ENCODE results near the gene HSD11B1L.
A peak's percentile ranks its signal among the peaks of the same experiment; 100 is the strongest.
"Not testable (repeated sequence)": the region's sequence is repeated elsewhere in the genome, so short reads cannot be mapped to it uniquely, and the experiment has no call there.

The HSD11B1L gene

DNA sequence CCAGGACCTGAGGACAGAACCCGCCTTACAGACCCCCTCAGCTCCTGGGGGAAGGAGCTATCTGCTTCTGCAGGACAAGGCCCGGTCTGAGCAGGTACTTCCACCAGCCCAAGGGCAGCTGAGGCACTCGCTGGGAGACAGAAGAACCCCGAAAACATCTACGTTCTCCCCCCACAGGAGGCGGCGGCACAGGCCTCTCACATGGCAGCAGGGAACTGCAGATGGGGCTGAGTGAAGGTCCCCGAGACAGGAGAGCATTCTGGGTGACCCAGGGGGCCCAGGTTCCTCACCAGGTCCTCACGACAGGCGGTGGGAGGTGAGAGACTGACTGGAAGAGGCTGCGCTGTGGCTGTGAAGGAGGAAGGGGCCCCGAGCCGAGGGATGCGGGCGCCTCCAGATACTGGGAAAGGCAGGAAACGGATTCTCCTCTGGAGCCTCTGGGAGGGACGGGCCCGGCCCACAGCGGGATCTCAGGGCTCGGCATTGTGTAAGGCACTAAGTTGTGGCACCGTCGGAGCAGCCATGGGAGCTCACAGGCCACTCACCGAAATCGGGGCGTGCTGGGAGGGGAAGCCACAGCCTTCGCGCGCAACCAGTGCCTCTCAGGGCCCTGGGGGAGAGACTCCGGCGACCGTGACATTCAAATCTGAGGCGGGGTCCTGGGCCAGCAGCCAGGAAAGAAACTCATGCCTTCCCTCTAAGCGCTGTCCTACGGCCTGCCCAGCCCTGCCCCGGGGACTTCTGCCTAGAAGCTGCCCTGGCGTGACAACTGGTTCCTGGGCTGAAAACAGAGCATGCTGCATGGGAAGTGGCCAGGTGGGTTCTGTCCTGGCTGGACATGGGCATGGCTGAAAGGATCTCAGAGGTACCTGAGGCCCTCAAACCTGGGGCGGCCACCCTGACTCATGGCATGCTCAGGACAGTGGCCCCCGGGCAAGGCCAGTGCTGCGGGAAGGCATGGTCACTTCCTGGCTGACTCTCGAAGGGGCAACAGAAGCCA lies 23.3 kb downstream of the HSD11B1L start:
- no peak for DNase-seq

DNA sequence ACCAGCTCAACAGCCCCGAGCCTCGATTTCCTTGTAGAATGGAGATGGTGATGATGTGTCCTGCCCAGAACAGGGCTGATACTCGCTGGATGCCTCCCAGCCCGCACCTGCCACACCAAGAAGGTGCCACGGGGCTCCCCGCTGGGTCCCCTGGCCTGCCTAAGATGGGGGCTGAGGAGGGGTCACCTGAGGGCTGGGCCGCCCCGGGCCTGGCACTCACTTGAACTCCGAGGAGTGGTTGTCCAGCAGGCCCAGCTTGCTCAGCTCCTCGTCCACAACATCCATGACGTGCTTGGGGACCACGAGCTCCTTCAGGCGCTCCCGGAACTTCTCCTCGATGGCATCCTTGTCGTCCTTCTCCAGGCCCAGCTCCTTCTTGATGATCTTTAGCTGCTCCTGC lies 24.7 kb downstream of the HSD11B1L start:
- DNase-seq, result no peak

DNA sequence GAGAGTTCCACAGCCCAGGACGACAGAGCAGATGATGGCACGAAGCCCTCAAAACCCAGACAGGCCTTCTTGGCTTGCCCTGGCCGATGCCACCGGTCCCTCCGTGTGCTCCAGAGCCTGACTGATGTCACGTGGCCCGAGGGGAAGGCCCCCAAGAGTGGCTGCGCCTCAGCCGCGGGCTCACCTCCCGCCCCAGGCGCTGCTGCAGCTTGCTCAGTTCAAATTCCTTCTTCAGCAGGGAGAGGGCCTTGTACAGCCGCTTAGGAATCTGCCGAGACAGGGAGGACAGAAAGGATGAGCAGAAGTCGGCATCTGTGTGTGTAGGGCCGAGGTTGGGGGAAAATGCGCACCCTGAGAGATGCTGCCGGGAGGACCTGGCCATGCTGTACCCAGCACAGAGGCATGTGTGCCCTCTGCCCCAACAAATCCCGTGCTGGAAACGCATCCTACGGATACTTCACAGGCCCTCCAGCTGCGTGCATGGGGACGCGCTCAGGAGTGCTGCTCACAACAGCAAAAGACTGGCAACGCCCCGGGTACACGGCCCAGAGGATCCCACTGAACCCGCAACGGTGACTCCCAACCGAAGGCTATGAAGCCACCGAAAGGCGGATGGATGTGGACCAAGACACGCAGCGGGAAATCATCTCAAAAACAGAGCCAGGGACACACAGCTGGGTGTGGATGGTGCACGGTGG lies 26.2 kb downstream of the HSD11B1L start:
- no peak for DNase-seq

DNA sequence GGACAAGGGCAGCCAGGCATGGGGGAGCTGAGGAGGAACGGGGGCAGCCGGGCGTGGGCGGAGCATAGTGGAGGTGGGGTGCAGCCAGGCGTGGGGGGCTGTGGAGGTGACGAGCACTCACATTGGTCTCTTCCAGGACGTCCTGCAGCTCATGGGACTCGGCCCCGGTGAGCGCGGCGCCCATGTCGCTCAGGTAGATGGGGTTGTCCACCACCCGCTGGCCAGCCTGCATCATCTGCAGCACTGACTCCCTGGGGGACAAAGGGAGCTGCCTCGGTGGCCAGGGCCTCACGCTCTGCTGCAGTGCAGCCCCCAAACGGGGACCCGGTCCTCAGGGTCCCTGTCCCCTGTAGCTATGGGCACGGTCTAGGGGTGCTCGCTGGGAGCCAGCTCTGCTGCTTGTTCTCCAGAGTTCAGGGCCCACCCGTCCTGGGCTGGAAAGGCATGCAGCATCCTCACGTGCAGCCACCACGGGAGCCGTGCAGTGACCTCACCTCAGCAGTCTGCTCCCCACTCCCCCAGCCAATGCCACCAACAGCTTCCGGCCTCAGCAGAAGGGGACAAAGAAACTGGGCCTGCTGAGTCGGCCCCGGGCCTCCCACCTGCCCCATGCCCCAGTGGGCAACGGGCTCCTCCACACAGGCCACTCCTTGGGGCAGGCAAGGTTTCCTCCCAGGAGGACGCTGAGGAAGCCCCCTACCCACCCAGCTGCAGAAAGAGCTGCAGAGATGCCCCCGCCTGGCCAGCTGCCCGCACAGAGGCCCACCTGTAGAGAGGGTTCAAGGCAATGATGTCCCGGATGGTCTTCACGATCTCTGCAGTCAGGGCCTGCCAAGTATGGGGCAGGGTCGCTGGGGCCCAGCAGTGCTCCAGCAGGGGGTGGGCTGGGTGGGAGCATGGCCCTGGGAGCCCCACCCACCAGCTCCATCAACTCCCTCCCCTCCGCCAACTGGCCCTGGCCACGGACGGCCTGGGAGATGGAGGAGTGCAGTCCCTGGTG lies 27.0 kb downstream of the HSD11B1L start:
- no peak for DNase-seq

DNA sequence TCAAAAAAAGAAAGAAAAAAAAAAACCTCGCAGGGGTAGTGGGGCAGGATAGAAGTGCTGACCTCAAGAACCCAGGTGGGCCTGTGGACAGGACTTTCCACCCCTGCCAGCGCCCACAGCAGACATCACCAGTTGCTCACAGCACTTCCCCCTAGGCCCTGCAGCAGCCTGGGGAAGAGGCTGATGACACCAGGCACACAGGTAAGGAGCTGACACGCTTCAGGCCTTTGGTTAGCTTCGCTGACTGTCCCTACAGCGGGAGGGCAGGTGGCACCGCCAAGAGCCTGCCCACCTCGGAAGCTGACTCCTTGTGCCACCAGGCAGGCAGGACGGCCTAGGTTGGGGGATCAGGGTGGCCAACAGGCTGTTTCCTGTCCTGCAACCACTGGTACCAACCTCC lies 30.2 kb downstream of the HSD11B1L start:
- DNase-seq, result no peak

DNA sequence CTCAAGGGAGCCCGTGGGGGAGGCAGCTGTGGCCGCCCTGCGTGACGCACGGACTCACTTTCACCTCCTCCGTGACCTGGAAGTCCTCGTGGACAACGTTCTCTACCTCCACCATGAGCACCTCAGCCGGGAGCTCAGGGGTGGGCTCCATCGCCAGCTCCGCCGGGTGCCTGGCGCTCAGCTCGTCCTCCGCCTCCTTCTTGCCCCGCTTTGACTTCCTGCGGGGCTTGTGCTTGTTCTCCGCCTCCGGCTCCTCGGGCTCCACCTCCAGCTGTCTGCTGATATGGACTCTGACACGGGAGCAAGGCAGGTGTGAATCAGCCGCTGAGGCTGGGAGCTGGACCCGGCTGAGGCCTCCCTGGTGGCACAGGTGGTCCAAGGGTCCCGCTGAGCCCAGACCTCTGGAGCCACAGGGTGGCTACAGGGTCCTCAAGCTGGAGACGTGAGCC lies 30.9 kb downstream of the HSD11B1L start:
- DNase-seq, result no peak

DNA sequence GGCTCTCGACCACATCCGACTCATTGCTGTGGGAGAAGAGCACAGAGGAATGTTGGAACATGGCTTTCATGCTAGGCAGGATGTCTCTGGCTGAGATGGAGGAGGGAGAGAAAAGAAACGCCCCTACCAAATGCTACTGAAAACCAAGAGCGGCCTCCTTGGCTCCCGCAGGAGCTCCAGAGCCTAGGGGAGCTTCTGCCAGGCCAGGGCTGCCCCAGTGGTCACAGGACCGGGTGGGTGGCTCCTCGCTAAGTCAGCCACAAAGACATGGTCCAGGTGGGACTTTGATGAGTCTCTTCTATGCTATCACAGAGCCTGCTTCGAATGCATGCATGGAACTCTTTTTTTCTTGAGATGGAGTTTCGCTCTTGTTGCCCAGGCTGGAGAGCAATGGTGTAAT lies 32.4 kb downstream of the HSD11B1L start:
- no peak for DNase-seq

DNA sequence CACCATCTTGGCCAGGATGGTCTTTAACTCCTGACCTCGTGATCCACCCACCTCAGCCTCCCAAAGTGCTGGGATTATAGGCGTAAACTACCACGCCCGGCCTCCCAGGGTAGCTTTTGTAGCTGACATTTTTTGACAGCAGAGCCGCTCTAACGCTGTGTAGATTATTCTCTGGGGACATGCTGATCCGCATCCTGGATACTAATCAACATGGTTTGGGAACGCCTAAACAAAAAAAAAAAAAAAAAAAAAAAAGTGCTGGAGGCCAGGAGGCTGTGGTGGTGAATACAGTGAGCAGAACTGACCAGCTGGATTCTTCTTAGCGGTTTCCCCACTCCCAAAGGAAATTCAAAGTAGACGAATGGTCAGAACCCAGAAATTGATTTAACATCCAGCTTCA lies 34.0 kb downstream of the HSD11B1L start:
- DNase-seq, result no peak

DNA sequence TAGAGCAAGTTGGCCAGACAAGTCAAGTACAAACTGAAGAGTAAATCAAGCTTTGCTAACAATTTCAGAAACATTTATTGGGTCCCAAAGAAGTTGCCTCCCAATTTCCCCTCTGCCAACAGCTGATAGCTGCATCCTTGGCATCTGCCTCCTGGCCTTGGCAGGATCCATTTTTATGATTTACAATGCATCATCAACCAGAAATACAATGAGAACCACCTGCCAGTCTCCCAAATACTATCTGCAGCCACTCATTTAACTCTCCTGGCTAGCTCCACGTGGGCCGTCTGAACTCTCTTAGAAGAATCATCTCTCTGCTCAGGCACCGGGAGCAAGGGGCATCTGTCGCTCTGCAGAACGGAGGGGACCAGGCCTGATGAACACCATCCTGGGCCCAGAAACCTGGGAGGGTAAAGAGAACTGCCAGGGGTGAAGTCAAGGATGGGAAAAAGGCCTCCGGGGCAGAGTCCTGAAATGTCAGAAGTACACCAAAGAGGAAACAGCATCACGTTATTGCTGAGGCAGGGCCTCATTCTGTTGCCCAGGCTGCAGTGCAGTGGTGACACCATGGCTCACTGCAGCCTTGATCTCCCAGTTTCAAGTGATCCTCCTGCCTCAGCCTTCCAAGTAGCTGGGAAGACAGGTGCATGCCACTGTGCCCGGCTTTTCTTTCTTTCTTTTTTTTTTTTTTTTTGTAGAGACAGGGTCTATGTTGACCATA lies 36.5 kb downstream of the HSD11B1L start:
- no peak for DNase-seq

DNA sequence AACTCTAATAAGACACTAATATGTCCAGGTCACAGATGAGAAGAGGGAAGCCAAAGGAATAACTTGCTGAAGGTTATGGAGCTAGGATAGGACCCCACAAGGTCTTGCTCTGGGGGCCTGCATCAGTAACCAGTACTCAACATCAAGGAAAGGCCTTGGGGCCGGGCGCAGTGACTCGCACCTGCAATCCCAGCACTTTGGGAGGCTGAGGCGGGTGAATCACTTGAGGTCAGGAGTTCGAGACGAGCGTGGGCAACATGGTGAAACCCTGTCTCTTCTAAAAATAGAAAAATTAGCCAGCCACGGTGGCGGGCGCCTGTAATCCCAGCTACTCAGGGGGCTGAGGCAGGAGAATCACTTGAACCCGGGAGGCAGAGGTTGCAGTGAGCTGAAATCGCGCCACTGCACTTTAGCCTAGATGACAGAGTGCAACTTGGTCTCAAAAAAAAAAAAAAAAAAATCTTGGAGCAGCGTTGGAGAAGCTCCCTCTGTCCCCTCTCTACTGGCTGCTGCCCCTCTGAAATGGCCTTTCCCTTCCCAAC lies 37.3 kb downstream of the HSD11B1L start:
- DNase-seq, result no peak

DNA sequence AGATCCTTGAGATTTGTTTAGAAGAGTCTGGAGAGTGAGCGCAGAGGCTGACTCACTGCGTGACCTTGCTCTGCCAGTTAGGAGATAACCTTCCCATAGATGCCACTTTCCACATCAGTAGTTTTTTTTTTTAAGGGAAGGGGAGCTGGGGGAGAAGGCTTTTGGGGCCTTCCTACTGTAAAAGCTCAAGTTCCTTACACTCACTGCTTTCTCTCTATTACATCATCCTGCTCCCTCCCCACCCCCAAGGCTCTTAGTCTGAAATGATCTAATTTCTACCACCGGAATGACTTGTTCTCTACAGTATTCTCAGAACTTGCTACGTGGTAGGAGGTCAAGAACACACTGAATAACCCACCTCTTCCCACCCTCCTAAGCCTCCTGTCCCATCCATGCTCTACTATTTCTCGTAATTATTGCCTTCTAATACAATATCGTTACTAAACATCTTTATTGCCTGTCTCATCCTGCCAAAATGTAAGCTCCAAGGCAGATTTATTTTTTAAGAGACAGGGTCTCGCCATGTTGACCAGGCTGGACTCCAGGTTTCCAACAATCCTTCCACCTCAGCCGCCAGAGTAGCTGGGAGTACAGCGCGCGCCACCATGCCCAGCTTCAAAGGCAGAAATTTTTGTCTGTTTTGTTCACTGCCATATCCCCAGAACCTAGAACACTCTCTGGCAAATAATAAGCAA lies 37.9 kb downstream of the HSD11B1L start:
- no peak for DNase-seq

DNA sequence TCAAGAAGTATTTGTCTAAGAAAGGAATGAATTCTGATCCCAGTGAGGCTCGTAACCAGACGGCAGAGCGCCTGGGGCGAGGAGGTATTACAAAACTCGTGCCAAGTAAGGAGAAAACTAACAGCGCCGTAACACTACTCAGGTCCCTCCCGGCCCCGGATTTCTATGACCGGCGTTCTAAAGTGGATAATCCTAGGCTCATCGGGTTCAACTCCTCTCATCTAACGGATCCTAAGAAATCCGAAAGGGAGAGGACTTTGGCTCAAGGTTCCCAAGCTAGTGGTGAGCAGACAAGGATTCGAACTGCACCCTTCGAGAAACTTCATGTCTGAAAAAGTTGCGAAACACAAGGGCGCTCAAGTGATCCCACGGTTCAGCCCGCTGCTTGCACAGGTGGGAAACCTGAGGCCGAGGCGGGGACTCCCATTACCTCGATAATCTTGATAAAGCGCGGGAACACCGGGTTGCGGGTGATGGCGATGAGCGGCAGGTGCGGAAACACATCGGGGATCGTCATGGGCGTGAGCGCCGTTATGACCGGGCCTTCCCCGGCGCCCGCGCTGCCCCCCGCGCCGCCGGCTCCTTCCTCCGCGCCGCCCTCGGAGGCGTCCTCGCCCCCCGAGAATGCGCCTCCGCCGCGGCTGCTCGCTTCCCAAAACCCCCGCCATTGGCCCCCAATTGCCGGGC lies 38.6 kb downstream of the HSD11B1L start:
- no peak for DNase-seq

DNA sequence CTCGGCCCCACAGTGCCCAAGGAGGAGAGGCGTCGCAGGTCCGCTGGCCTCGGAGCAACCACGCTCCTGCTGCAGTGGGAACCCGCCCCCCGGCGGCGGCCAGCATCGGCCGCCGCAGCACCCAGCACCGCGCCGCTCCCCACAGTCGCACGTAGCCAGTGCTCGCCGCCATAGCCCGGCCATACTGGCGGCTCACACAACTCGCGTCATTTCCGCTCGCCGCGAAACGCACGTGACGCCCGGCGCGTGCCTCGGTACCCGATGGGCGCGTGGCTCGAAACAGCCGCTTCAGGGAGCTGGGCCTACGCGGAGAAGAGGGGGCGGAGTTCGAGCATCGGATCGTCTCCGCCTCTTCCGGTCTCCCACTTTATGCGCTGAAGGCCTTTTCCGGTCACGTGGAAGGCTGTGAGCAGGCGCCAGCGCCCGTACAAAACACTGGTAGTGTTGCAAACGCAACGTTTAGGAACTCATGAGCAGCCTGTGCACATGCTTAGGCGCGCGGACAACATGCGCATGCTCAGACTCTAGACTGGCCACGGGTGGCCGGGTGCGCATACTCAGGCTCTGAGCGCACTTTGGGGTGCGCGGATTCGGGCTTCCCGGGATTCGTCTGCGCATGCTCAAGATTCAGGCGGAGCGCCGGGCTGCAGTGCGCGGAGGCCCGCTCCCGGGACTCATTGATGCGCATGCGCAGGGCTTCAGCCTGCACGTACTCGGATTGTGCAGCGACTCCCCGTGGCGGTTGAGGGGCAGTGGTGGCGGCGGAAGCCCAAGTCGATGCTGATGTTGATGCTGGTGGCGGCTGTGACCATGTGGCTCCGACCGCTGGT lies 39.3 kb downstream of the HSD11B1L start, which contains the start of the genes CATSPERD and LONP1:
CATSPERD (plus strand) TSS at position 677 of the 830 bp plus-strand sequence; CDS start at position 778, 101 bp downstream.
LONP1 (minus strand) TSS at position 186 of the 830 bp plus-strand sequence; CDS start at position 172, 14 bp downstream.
- DNase-seq, result peak; percentile 96 to 98

DNA sequence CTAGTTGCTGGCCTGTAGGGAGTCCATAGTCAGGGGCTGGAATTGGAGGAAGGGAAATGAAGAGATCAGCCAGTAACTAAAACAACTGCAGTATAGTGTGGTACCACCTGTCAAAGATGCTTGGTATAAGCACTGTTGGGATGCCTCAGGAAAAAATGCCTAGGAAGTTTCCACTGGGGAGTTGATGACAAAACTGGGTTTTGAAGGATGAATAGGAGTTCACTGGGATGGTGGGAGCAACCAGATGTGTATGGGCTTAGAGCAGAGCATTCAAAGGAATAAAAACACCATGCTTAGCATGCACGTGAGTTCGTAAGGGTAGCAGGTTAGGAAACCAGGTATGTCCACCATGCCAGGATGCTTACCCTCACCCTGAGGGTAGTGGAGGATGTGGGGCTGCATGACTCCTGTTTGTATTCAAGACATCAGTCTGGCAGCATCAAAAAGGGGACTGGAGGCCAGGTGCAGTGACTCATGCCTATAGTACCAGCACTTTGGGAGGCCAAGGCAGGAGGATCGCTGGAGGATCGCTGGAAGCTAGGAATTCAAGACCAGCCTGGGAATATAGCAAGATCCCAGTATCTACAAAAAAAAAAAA lies 46.7 kb downstream of the HSD11B1L start:
- no peak for DNase-seq

DNA sequence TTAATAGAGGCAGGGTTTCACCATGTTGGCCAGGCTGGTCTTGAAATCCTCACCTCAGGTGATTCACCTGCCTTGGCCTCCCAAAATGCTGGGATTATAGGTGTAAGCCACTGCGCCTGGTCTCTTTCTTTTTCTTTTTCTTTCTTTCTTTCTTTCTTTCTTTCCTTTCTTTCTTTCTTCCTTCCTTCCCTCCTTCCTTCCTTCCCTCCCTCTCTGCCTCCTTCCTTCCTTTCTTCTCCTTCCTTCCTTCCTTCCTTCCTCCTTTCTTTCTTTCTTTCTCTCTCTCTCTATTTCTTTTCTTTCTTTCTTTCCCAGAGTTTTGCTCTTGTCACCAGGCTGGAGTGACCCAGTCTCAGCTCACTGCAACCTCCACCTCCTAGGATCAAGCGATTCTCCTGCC lies 52.3 kb downstream of the HSD11B1L start:
- DNase-seq, result not testable (repeated sequence)

Data from SW 1271 (cell line).